IPS-NIHi11 (cell line): ENCODE results near the gene PDHB.
A peak's percentile ranks its signal among the peaks of the same experiment; 100 is the strongest.
"Not testable (repeated sequence)": the region's sequence is repeated elsewhere in the genome, so short reads cannot be mapped to it uniquely, and the experiment has no call there.

Experiments used
- DNase-seq: peaks from one replicate; pipeline ENCODE4 v3.0.0; 2012; ENCODE audit warnings: mixed read lengths, low spot score

PDHB gene

GRCh38 chr3:58437276-58437675 lies 3.6 kb upstream of the PDHB start:
- DNase-seq: not testable (repeated sequence)

- DNase-seq: peak; percentile 60
These were observed 1.4 kb upstream of the PDHB start for GRCh38 chr3:58434990-58435389.

GRCh38 chr3:58434511-58434910 lies 879 bp upstream of the PDHB start:
- DNase-seq: no peak

- no peak for DNase-seq
These were observed 504 bp upstream of the PDHB start for GRCh38 chr3:58434168-58434504.

GRCh38 chr3:58432905-58433304 lies 727 bp downstream of the PDHB start:
- DNase-seq: no peak

GRCh38 chr3:58429657-58430056 lies 4.0 kb downstream of the PDHB start:
- DNase-seq: no peak

- no peak for DNase-seq
These were observed 5.8 kb downstream of the PDHB start for GRCh38 chr3:58427661-58428361.

GRCh38 chr3:58425782-58426181 lies 7.8 kb downstream of the PDHB start:
- DNase-seq: no peak

- no peak for DNase-seq
These were observed 9.0 kb downstream of the PDHB start for GRCh38 chr3:58424613-58425012.

- peak; percentile 27 for DNase-seq
These were observed 10.8 kb downstream of the PDHB start for GRCh38 chr3:58422756-58423325.

GRCh38 chr3:58421004-58421403 lies 12.6 kb downstream of the PDHB start:
- DNase-seq: no peak

- no peak for DNase-seq
These were observed 13.7 kb downstream of the PDHB start for GRCh38 chr3:58419780-58420507.

- no peak for DNase-seq
These were observed 15.4 kb downstream of the PDHB start for GRCh38 chr3:58418227-58418626.

GRCh38 chr3:58417075-58417474 lies 16.6 kb downstream of the PDHB start:
- DNase-seq: no peak

GRCh38 chr3:58416191-58416590 lies 17.4 kb downstream of the PDHB start:
- DNase-seq: no peak

GRCh38 chr3:58414538-58415197 lies 19.0 kb downstream of the PDHB start:
- peak; percentile 41 for DNase-seq

GRCh38 chr3:58411851-58412830 lies 21.5 kb downstream of the PDHB start:
- DNase-seq: no peak

GRCh38 chr3:58411036-58411435 lies 22.6 kb downstream of the PDHB start:
- no peak for DNase-seq

GRCh38 chr3:58409663-58410062 lies 24.0 kb downstream of the PDHB start:
- DNase-seq: no peak

GRCh38 chr3:58408906-58409305 lies 24.7 kb downstream of the PDHB start:
- DNase-seq: no peak

- DNase-seq: no peak
These were observed 29.2 kb downstream of the PDHB start for GRCh38 chr3:58404396-58404795.
